HL-60 (cell line): ENCODE measurements around the gene TCERG1.

Experiments
- GABPA ChIP-seq: IDR thresholded peaks from 2 replicates; pipeline ENCODE4 v1.6.1; 2012; ENCODE audit warnings: low read depth
- POLR2AphosphoS5 ChIP-seq: IDR thresholded peaks from 2 replicates; pipeline ENCODE4 v1.6.1; 2012; ENCODE audit warnings: low read depth
- SPI1 ChIP-seq: IDR thresholded peaks from 2 replicates; pipeline ENCODE4 v1.6.1; 2012; ENCODE audit warnings: low read depth, mild to moderate bottlenecking, borderline replicate concordance
- TF ChIP-seq, protein P1 (sequence below): IDR thresholded peaks from one replicate; pipeline ENCODE4 v1.5.1; 2011; ENCODE audit warnings: low read length, control low read depth, inconsistent platforms; ENCODE audit not compliant: insufficient read depth
- TF ChIP-seq, protein P2 (sequence below): IDR thresholded peaks from 2 replicates; pipeline ENCODE4 v1.6.1; 2012; ENCODE audit warnings: low read depth; ENCODE audit not compliant: insufficient replicate concordance

DNA sequence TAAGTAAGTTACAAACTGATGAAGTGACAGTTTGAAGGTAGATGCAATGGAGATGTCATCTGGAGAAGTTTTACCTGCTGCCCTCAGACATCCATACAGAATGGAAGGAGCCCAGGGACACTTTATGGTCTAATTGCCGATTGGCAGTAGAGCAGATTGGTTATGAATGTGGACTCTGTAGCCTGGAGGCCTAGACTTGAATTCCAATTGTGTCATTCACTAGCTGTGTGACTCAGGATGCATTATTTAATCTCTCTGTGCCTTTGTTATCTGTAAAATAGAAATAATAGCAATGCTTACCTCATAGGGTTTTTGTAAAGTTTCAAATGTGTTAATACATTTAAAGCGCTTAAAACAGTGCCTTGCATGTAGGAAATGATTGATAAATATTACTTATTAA lies 5.2 kb upstream of the TCERG1 start:
- TF ChIP-seq, protein P1, sequence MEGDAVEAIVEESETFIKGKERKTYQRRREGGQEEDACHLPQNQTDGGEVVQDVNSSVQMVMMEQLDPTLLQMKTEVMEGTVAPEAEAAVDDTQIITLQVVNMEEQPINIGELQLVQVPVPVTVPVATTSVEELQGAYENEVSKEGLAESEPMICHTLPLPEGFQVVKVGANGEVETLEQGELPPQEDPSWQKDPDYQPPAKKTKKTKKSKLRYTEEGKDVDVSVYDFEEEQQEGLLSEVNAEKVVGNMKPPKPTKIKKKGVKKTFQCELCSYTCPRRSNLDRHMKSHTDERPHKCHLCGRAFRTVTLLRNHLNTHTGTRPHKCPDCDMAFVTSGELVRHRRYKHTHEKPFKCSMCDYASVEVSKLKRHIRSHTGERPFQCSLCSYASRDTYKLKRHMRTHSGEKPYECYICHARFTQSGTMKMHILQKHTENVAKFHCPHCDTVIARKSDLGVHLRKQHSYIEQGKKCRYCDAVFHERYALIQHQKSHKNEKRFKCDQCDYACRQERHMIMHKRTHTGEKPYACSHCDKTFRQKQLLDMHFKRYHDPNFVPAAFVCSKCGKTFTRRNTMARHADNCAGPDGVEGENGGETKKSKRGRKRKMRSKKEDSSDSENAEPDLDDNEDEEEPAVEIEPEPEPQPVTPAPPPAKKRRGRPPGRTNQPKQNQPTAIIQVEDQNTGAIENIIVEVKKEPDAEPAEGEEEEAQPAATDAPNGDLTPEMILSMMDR: no peak
- TF ChIP-seq POLR2AphosphoS5 (no peak), GABPA (no peak), SPI1 (no peak)
- TF ChIP-seq, protein P2, sequence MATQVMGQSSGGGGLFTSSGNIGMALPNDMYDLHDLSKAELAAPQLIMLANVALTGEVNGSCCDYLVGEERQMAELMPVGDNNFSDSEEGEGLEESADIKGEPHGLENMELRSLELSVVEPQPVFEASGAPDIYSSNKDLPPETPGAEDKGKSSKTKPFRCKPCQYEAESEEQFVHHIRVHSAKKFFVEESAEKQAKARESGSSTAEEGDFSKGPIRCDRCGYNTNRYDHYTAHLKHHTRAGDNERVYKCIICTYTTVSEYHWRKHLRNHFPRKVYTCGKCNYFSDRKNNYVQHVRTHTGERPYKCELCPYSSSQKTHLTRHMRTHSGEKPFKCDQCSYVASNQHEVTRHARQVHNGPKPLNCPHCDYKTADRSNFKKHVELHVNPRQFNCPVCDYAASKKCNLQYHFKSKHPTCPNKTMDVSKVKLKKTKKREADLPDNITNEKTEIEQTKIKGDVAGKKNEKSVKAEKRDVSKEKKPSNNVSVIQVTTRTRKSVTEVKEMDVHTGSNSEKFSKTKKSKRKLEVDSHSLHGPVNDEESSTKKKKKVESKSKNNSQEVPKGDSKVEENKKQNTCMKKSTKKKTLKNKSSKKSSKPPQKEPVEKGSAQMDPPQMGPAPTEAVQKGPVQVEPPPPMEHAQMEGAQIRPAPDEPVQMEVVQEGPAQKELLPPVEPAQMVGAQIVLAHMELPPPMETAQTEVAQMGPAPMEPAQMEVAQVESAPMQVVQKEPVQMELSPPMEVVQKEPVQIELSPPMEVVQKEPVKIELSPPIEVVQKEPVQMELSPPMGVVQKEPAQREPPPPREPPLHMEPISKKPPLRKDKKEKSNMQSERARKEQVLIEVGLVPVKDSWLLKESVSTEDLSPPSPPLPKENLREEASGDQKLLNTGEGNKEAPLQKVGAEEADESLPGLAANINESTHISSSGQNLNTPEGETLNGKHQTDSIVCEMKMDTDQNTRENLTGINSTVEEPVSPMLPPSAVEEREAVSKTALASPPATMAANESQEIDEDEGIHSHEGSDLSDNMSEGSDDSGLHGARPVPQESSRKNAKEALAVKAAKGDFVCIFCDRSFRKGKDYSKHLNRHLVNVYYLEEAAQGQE: no peak
